ENCODE results near the gene OR1I1.
"Not testable (repeated sequence)": the region's sequence is repeated elsewhere in the genome, so short reads cannot be mapped to it uniquely, and the experiment has no call there.

OR1I1 gene, protein sequence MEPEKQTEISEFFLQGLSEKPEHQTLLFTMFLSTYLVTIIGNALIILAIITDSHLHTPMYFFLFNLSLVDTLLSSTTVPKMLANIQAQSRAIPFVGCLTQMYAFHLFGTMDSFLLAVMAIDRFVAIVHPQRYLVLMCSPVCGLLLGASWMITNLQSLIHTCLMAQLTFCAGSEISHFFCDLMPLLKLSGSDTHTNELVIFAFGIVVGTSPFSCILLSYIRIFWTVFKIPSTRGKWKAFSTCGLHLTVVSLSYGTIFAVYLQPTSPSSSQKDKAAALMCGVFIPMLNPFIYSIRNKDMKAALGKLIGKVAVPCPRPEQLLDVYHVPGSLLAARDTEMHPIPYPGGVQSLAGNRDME

DNA sequence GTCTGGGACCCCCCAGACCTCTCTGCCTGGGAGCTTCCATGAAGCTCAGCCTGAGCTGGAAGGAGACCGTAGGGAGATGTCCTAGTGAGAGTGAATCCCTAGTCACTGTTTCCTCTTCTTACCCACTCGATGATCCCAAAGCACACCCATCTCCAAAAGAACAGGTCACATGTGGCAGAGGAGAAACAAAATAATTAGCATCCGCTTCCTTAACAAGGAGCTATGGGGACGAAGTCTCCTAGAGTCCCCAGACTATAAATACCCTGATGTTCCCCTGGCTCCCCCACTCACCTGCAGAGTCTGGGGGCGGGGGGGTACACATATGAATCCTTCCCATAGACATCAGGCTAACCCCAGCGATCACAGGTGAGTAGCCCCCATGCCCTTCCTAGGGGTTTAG lies at the start of gene OR1I1:
Gene OR1I1, plus strand, starts transcription at position 301 of the 400 bp plus-strand sequence. CDS start 4,855 bp downstream, outside the sequence.
- no peak for DNase-seq (ENCODE audit: extremely low read depth in 1 of 2, low read depth in 1 of 2)

DNA sequence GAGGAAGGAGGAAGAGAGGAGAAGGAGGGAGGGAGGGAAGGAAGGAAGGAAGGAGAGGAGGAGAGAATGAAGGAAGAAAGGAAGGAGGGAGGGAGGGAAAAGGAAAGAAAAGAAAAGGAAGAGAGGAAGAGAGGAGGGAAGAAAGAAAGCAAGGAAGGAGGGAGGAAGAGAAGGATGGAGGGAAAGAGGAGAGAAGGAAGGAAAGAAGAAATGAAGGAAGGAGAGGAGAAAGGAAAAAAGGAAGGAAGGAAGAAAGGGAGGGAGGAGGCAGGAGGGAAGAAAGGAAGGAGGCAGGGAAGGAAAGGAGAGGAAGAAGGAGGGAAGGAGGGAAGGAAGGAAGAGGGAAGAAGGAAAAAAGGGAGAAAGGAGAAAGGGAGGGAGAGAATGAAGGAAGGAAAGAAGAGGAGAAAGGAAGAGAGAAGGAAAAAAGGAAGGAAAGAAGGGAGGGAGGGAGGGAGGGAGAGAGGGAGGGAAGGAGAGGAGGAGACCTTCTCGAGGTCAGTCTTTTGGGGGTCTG lies 46.2 kb upstream of the OR1I1 start:
- DNase-seq (ENCODE audit: extremely low read depth in 1 of 2, low read depth in 1 of 2), result no peak

DNA sequence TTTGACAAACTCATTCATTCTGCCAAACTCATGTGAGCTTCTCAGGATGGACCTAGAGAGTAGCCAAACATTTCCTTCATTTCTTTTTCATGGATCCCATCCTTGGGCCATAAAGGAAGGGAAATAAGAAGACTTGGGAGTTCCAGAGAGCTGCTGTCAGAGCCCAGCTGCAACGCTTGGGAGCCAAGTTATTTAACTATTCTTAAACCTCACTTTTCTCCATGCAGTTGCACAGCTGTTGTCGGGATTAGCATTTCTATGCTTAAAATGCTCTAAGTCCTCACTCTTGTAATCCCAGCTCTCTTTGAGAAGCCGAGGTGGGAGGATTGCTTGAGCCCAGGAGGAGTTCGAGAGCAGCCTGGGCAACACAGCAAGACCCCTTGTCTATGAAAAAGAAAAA lies 44.4 kb upstream of the OR1I1 start:
- DNase-seq (ENCODE audit: extremely low read depth in 1 of 2, low read depth in 1 of 2), result no peak

DNA sequence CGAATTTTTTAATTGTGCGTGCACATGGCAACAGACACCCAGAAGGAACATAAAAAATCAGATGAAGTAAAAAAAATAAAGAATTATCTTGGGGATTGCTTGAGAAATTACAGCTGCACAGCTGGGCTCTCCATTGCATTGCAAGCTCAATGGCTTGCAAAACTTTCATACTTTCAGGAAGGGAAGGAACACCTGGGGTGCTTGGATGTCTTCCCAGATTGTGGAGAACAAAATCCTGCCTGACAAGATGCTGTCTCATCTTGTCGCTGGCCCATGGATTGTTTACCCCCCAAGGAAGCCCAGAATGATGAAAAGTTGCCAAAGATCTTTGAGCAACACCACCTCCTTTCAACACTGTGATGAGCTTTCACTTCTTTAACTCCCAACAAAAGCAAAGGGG lies 43.7 kb upstream of the OR1I1 start:
- DNase-seq (ENCODE audit: extremely low read depth in 1 of 2, low read depth in 1 of 2), result no peak

DNA sequence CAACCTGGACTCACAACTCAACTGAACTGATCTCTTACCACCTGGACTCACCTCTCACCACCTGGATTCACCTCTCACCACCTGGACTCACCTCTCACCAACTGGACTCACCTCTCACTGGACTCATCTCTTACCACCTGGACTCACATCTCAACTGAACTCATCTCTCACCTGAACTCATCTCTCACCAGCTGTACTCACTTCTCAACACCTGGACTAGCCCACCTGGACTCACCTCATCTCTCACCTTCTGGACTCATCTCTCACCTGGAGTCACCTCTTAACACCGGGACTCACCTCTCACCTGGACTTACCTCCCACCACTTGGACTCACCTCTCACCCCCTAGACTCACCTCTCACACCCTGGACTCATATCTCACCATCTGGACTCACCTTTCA lies 40.0 kb upstream of the OR1I1 start:
- DNase-seq (ENCODE audit: extremely low read depth in 1 of 2, low read depth in 1 of 2), result no peak

DNA sequence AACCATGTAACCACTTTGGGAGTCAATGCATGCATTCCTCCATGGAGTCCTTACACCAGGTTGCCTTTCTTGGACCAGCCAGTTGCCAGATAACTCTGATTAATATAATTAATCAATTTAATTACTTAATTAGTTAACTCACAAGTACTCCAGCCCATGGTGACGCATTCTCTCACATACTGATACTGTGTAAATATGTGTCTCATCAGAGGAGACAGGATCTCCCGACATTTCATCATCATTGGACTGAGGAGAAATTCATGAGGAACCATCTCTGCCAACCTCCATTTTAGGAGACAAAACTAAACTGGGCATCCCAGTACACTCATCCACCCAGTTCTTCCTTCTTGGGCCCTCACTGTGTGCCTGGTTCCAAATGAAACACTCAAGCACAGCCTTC lies 39.2 kb upstream of the OR1I1 start:
- no peak for DNase-seq (ENCODE audit: extremely low read depth in 1 of 2, low read depth in 1 of 2)

DNA sequence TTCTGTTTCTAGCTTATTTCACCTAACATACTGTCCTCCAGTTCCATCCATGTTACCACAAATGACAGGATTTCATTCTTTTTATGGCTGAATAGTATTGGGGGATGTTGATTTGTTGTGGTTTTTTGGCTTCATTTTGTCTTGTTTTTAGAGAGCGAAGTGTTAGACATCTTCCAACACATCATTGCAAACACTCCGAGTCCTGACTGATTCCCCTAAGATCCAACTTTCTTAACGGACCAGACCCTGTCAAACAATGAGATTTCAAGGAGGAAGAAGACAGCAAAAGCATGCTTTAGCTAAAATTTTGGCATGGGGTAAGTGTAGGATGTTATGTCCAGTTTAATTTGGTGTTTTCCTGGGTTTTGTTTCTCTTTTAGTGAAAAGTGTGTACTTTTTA lies 36.5 kb upstream of the OR1I1 start:
- DNase-seq (ENCODE audit: extremely low read depth in 1 of 2, low read depth in 1 of 2), result no peak

DNA sequence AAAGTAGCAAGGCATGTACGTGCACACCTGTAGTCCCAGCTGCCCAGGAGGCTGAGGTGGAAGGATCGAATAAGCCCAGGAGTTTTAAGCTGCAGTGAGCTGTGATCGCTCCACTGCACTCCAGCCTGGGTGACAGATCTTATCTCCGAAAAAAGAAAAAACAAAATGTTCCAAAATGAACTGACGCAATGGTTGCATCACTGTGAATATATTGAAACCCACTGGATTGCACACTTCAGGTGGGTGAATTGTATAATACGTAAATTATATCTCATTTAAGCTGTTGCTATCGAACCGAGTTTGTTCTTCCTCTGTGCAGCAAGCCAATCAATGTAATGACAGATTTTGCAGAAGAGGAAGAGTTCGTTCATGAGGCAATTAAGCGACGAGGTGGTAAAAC lies 34.3 kb upstream of the OR1I1 start:
- DNase-seq (ENCODE audit: extremely low read depth in 1 of 2, low read depth in 1 of 2), result no peak

DNA sequence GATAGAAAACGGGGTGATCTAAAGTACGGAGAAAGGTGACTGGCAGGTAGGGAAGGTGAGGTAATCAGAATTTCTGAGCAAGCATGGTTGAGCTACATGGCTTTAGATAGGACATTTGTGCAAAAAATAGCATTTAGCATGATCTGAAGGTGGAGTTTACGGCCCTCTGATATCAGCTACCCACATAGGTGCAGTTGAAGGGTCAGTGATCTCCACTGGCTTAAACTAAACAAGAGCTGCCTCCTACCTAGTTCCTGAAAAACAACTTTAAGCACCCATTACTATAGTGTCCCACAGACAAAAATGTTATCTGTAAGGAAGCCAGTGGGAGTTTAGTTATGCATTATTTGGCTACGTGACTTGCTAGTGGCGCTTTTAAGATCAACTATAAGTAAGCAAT lies 33.9 kb upstream of the OR1I1 start:
- DNase-seq (ENCODE audit: extremely low read depth in 1 of 2, low read depth in 1 of 2), result no peak

DNA sequence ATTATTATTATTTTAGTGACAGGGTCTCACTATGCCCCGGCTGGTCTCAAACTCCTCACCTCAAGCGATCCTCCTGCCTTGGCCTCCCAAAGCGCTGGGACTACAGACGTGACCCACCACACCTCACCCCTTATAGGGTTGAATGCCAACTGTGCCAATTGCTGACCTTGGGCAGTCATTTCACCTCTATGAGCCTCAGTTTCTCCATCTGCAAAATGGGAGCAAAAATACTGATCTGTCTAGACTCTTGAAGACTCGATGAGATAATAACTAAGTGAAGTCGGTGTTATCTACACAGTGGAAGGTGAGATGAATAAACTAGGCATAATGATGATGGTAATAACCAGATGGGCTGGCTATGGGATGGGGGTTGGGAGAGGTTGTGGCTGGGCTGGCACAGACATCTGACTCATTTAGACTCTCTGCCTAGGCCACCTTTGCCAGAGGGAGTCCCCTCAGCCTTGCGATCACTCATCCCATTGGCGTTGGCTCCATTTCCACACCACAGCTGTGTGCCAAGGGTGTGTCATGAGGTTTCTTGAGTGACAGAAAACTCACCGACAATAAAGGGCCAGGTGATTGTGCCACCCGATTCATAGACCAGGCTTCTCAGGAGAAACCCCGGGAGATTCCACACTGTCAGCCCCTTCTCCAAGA lies 33.0 kb upstream of the OR1I1 start, which contains the start of gene CASP14:
Gene CASP14, plus strand, starts transcription at position 596 of the 657 bp plus-strand sequence. CDS start 2,772 bp downstream, outside the sequence.
- DNase-seq (ENCODE audit: extremely low read depth in 1 of 2, low read depth in 1 of 2), result no peak

DNA sequence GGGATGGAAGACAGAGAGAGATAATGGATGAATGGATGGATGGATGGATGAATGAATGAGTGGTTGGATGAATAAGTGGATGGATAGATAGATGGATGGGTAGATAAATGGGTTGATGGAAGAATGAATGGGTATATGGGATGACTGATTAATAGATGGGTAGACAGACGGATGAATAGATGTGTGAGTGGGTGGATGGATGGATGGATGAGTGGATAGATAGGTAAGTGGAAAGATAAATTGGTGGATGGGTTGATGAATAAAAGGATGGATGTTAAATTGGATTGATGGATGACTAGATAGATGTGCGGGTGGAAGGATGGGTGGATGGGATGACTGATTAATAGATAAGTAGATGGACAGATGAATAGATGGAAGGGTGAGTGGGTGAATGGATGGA lies 31.4 kb upstream of the OR1I1 start:
- no peak for DNase-seq (ENCODE audit: extremely low read depth in 1 of 2, low read depth in 1 of 2)

DNA sequence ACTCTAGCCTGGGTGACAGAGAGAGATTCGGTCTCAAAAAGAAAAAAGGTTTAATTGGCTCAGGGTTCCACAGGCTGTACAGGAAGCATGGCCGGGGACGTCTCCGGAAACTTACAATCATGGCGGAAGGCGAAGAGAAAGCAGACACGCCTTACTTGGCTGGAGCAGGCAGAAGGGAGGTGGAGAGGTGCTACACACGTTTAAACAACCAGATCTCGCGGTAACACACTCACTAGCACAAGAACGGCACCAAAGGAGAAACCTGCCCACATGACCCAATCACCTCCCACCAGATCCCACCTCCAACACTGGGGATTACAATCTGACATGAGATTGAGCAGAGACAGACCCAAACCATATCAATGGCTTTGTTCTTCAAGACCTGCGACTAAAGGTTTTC lies 20.0 kb upstream of the OR1I1 start:
- DNase-seq (ENCODE audit: extremely low read depth in 1 of 2, low read depth in 1 of 2), result no peak

DNA sequence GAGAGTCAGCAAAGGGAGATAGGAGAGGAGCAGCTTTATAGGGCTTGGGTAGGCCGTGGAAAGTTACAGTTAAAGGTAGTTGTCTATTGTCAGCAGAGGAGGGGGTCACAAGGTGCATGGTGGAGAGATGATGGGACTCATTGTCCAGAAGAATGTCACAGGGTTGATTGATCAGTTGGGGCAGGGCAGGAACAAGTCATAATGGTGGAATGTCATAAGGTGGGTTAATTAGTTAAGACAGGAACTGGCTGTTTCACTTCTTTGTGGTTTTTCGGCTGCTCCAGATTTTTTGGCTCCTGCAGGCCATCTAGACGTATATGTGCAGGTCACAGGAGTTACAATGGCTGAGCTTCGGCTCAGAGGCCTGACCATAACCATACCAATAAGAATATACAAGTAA lies 11.6 kb upstream of the OR1I1 start:
- DNase-seq (ENCODE audit: extremely low read depth in 1 of 2, low read depth in 1 of 2), result not testable (repeated sequence)

DNA sequence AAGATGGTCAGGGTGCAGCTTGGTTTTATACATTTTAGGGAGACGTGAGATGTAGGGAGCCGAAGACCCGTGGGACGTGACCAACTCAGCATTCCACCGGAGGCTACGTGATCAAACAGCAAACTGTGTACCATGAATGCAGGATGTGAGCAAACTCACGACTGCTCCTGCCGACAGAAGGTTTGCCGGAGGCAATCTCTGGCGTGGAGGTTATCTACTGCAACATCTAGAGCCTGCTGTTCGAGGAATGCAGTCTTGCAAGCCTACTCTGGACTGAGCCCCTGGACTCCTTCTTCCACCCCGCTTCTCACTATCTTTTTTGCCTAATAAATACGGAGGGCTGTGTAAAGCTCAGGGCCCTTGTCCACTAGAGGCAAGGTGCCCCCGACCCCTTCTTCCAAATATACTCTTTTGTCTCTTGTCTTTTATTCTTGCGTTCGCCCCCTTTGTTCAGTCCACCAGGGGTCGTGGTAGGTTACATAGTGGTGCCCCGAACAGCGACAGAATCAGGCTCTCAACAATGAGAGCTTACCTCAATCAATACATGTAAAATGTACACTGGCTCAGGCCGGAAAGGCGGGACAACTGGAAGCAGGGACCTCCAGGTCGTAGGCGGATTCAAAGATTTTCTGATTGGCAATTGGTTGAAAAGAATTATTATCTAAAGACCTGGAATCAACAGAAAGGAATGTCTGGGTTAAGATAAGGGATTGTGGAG lies 8.9 kb upstream of the OR1I1 start:
- no peak for DNase-seq (ENCODE audit: extremely low read depth in 1 of 2, low read depth in 1 of 2)

DNA sequence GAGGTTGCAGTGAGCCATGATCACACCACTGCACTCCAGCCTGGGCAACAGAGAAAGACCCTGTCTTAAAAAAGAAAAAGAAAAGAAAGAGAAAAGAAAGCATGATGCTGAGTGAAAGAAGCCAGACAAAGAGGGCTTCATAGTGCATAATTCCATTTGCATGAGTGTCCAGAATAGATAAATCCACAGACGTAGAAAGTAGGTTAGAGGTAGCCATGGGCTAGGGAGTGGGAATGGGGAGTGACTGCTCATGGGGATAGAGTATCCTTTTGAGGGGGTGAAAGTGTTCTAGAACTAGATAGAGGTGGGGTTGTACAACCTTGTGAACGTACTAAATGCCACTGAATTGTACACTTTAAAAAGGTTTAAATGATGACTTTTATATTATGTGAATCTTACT lies 7.6 kb upstream of the OR1I1 start:
- no peak for DNase-seq (ENCODE audit: extremely low read depth in 1 of 2, low read depth in 1 of 2)

DNA sequence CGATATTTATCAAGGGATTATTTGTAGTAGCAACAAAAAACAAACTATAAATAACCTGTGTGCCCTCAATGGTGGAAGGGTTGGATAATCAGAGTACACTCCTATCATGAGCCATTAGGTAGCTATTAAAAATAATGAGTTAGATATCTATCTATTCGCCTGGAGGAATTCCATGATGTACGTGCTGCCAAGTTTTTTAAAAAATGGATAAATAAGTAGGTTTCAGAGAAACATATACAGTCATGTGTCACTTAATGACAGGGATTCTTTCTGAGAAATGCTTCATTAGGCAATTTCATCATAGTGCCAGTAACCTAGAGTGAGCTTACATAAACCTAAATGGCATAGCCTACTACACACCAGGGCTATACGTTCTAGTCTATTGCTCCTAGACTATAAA lies 6.2 kb upstream of the OR1I1 start:
- no peak for DNase-seq (ENCODE audit: extremely low read depth in 1 of 2, low read depth in 1 of 2)

DNA sequence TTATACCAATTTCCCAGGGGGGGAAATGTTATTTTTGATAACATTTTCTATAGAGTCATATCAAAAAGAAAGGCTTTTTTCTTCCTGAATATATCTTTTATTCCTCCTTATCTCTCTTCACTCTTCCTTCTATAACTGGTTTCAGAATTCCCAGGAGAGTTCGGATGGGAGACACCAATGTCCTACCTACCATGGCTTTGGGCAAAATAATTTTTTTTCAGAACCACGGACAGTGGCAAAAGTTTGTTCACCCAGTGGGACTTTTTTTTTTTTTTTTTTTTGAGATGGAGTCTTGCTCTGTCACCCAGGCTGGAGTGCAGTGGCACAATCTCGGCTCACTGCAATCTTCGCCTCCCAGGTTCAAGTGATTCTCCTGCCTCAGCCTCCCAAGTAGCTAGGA lies 2.0 kb upstream of the OR1I1 start:
- DNase-seq (ENCODE audit: extremely low read depth in 1 of 2, low read depth in 1 of 2), result not testable (repeated sequence)

DNA sequence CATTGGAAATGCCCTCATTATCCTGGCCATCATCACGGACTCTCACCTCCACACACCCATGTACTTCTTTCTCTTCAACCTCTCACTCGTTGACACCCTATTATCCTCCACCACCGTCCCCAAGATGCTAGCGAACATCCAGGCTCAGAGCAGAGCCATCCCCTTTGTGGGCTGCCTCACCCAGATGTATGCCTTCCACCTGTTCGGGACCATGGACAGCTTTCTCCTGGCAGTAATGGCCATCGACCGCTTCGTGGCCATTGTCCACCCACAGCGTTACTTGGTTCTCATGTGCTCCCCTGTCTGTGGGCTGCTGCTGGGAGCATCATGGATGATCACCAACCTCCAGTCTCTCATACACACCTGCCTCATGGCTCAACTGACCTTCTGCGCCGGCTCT lies 5.2 kb downstream of the OR1I1 start:
- DNase-seq (ENCODE audit: extremely low read depth in 1 of 2, low read depth in 1 of 2), result no peak

DNA sequence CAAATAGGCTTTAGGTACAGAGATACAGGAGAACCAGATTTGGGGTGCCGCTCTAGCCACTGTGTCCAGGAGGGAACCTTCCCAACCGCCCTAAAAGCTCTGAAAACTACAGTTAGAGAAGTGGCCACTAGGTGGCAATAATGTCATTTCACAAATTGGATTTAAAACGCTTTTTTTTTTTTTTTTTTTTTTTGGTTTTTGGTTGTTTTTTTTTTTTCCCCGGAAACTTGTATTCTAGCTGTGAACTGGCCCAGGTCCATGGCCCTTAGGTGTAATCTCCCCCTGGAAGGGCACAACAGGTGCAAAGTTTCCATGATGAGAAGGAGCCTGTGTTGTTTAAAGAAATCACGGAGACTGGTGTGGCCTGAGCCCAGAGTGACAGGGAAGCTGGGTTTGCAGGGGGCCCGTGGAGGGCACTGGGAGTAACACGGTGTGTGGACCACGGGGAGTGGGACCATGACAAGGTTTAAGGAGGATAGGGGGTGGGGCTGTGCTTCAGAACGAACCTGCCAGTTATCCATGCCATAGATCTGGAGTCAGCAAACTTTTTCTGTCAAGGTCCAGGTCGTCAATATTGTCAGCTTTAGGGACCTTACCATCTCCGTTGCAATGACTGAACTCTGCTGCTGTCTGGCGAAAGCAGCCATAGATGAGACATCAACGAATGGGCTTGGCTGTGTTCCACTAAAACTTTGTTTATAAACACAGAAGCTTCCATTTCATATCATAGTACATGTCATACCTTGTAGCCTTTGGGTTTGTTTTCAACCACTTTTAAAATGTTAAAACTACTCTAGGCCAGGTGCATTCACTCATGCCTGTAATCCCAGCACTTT lies 10.1 kb downstream of the OR1I1 start:
- peak in 1 of 2 donors; percentile 21 for DNase-seq (ENCODE audit: extremely low read depth in 1 of 2, low read depth in 1 of 2)

DNA sequence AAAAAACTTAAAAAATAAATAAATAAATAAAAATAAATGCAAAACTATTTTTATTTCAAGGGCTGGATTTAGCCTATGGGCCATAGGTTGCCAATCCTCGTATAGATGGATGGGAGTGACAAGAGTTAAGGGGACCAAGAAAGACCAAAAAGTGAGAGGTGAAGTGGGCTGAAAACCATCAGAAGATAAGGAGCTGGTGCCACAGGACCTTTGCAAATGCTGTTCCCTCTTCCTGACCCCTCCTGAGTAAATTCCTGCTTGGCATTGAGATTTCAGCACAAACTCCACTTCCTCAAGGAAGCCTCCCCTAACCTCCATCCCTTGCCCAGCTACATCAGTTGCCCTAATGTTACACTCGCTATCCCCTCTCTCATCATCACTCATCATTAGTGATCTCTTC lies 11.0 kb downstream of the OR1I1 start:
- no peak for DNase-seq (ENCODE audit: extremely low read depth in 1 of 2, low read depth in 1 of 2)

DNA sequence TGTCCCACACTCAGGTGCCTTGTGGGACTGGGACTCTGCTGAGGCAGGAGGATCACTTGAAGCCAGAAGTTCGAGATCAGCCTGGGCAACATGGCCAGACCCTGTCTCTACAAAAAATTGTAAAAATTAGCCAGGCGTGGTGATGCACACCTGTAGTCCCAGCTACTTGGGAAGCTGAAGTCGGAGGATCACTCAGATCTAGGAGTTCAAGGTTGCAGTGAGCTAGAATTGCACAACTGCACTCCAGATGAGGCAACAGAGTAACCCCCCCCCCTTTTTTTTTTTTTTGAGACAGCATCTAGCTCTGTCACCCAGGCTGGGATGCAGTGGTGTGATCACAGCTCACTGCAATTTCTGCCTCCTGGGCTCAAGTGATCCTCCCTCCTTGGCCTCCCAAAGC lies 14.2 kb downstream of the OR1I1 start:
- DNase-seq (ENCODE audit: extremely low read depth in 1 of 2, low read depth in 1 of 2), result no peak
